Endothelial cell of umbilical vein (primary cell): ENCODE measurements around the gene SRPK2. TPM values are rescaled to one million over a fixed set of nuclear protein-coding genes. Genes with fewer than 3 reads are reported as not detected.

ENCODE experiments used
- BruUV-seq: library from RNA; stranded (reverse); fragments of 400-500 nt; replicated peaks from 2 replicates; lab custom pipeline; 2021; lab: Mats Ljungman, UMichigan
- CTCF ChIA-PET: fragments of 300-600, 350-600 bp; sonication (Branson Sonifier 250); formaldehyde crosslinking; loops from one replicate; lab custom pipeline; 2021; ENCODE audit warnings: antibody characterized with exemption, inconsistent platforms; lab: Charles Lee
- POLR2A ChIA-PET: fragments of 300-600, 350-600 bp; sonication (Branson Sonifier 250); formaldehyde crosslinking; loops from one replicate; lab custom pipeline; 2021; ENCODE audit warnings: antibody characterized with exemption, inconsistent platforms; lab: Charles Lee
- DNase-seq: peaks from one replicate; pipeline ENCODE4 v3.0.0-alpha.2; 2011; ENCODE audit warnings: low read depth, low spot score
- FAIRE-seq: peaks from 2 replicates; lab custom pipeline; 2011; peaks lifted over from hg19 to GRCh38; lab: Jason Lieb, UNC
- H2AFZ ChIP-seq: 2 replicates; pipeline ENCODE4 v1.6.0; 2012; ENCODE audit warnings: low read depth, low read length, control low read depth, inconsistent platforms
- H3K27ac ChIP-seq: 2 replicates; pipeline ENCODE4 v1.5.1; 2011; ENCODE audit warnings: low read depth, mild to moderate bottlenecking, control low read depth, low read length, moderate library complexity; ENCODE audit not compliant: insufficient read depth
- H3K27me3 ChIP-seq, 2 experiments: 2 replicates each; pipeline versions ENCODE4 v1.6.0 to v1.6.1; 2011; ENCODE audit warnings: low read length in 2 of 2, mixed read lengths in 1 of 2; ENCODE audit not compliant: control insufficient read depth in 2 of 2, insufficient read depth in 2 of 2
- H3K36me3 ChIP-seq, 2 experiments: 2 replicates in 1 of 2; 3 replicates in 1 of 2; pipeline ENCODE4 v1.5.1; 2011; ENCODE audit warnings: low read length in 2 of 2, mild to moderate bottlenecking in 1 of 2, moderate library complexity in 1 of 2; ENCODE audit not compliant: control insufficient read depth in 2 of 2, insufficient read depth in 2 of 2; ENCODE audit errors: extremely low read depth in 1 of 2
- H3K4me1 ChIP-seq: 3 replicates; pipeline ENCODE4 v1.5.1; 2011; ENCODE audit warnings: mild to moderate bottlenecking, low read length; ENCODE audit not compliant: control insufficient read depth, insufficient read depth; ENCODE audit errors: extremely low read depth
- H3K4me2 ChIP-seq: 2 replicates; pipeline ENCODE4 v1.6.1; 2011; ENCODE audit warnings: low read length, control low read depth, mixed read lengths; ENCODE audit not compliant: insufficient read depth
- H3K4me3 ChIP-seq, 3 experiments: fragments of 200-600 bp in 1 of 3; sonication (generic), shearing (Covaris generic) in 1 of 3; replicated peaks in 1 of 3; 2 replicates each; pipeline ENCODE4 v1.5.1; 2011 to 2016; ENCODE audit warnings: control low read depth in 3 of 3, low read length in 3 of 3, mild to moderate bottlenecking in 2 of 3, inconsistent platforms in 1 of 3, low read depth in 1 of 3, moderate library complexity in 1 of 3; ENCODE audit not compliant: insufficient read depth in 1 of 3
- H3K79me2 ChIP-seq: 2 replicates; pipeline ENCODE4 v1.6.0; 2012; ENCODE audit warnings: low read length, inconsistent platforms; ENCODE audit not compliant: control insufficient read depth, insufficient read depth
- H3K9ac ChIP-seq: replicated peaks from 2 replicates; pipeline ENCODE3; 2011; ENCODE audit warnings: low read length, control low read depth; ENCODE audit not compliant: insufficient read depth; ENCODE audit errors: extremely low read depth
- H3K9me1 ChIP-seq: replicated peaks from 3 replicates; pipeline ENCODE4 v1.6.0; 2011; ENCODE audit warnings: mild to moderate bottlenecking, low read length; ENCODE audit not compliant: control insufficient read depth, insufficient read depth; ENCODE audit errors: extremely low read depth
- H3K9me3 ChIP-seq: replicated peaks from 2 replicates; pipeline ENCODE4 v1.5.1; 2012; ENCODE audit warnings: low read length, inconsistent platforms; ENCODE audit not compliant: control insufficient read depth, insufficient read depth
- H4K20me1 ChIP-seq: replicated peaks from 2 replicates; pipeline ENCODE3; 2011; ENCODE audit warnings: mild to moderate bottlenecking, low read length; ENCODE audit not compliant: control insufficient read depth, insufficient read depth; ENCODE audit errors: extremely low read depth
- EZH2 ChIP-seq: IDR thresholded peaks from 2 replicates; pipeline ENCODE4 v1.6.1; 2012; ENCODE audit warnings: borderline replicate concordance, low read depth, mild to moderate bottlenecking, moderate library complexity, low read length, inconsistent platforms; ENCODE audit not compliant: severe bottlenecking
- FOS ChIP-seq: IDR thresholded peaks from 2 replicates; pipeline ENCODE4 v1.6.1; 2011; ENCODE audit warnings: mild to moderate bottlenecking, low read length, moderate library complexity, borderline replicate concordance; ENCODE audit not compliant: insufficient read depth
- GATA2 ChIP-seq: IDR thresholded peaks from 2 replicates; pipeline ENCODE4 v1.7.0; 2011; ENCODE audit warnings: low read depth, mild to moderate bottlenecking, moderate library complexity, mixed read lengths, low read length; ENCODE audit not compliant: insufficient read length, insufficient read depth
- JUN ChIP-seq: IDR thresholded peaks from 2 replicates; pipeline ENCODE4 v1.6.1; 2011; ENCODE audit warnings: borderline replicate concordance, low read depth; ENCODE audit not compliant: insufficient read length, insufficient read depth
- MYC ChIP-seq: IDR thresholded peaks from one replicate; pipeline ENCODE4 v1.6.1; 2011; ENCODE audit warnings: mild to moderate bottlenecking, low read depth, low read length
- POLR2A ChIP-seq: IDR thresholded peaks from 2 replicates; pipeline ENCODE4 v1.6.1; 2012; ENCODE audit warnings: low read depth, mild to moderate bottlenecking, control low read depth, low read length
- POLR2AphosphoS5 ChIP-seq: IDR thresholded peaks from 2 replicates; pipeline ENCODE4 v1.6.1; 2012; ENCODE audit warnings: low read depth, mild to moderate bottlenecking, control low read depth, low read length, moderate library complexity; ENCODE audit not compliant: insufficient read depth
- dilution Hi-C: fragments of 300-500 bp; cut with MboI; formaldehyde crosslinking; loops from one replicate; pipeline ENCODE4 v1.15.0; 2019; ENCODE audit warnings: low sequenced_read_pairs; ENCODE audit not compliant: extremely low pct_ligation_motif_present
- intact Hi-C: fragments of 100-400 bp; cut with micrococcal nuclease; formaldehyde crosslinking; loops from one replicate; pipeline ENCODE4 v1.10.0; 2022
- polyA plus RNA-seq, 4 experiments: library from polyadenylated mRNA; depleted of rRNA in 3 of 4; stranded (reverse) in 3 of 4; unstranded in 1 of 4; fragments of >200 nt; gene quantifications; 2 replicates each; pipeline versions ENCODE4 v1.2.1 to v1.2.3, GENCODE V29; 2011 to 2012; ENCODE audit warnings: missing spikeins in 1 of 4
- total RNA-seq: library from RNA; stranded (reverse); gene quantifications from 2 replicates; pipeline ENCODE4 v1.2.3, GENCODE V29; 2021
- TF ChIP-seq, protein P1 (sequence below): IDR thresholded peaks from 2 replicates; pipeline ENCODE4 v1.6.1; 2011; ENCODE audit not compliant: insufficient read depth, insufficient read length
- TF ChIP-seq, protein P2 (sequence below), 2 donors: IDR thresholded peaks; 1 replicate in 1 of 2; 2 replicates in 1 of 2; pipeline ENCODE4 v1.5.1; 2011; ENCODE audit warnings: low read length in 2 of 2, mild to moderate bottlenecking in 2 of 2, moderate library complexity in 2 of 2, control low read depth in 1 of 2, inconsistent platforms in 1 of 2, low read depth in 1 of 2; ENCODE audit not compliant: insufficient read depth in 1 of 2; ENCODE audit errors: extremely low read depth in 1 of 2

SRPK2 gene
- total and polyA plus RNA-seq, 2 donors (not counting 3 experiments of a cell fraction or from before 2014, with no cell fraction given): 13.4 to 55.2 TPM

DNA sequence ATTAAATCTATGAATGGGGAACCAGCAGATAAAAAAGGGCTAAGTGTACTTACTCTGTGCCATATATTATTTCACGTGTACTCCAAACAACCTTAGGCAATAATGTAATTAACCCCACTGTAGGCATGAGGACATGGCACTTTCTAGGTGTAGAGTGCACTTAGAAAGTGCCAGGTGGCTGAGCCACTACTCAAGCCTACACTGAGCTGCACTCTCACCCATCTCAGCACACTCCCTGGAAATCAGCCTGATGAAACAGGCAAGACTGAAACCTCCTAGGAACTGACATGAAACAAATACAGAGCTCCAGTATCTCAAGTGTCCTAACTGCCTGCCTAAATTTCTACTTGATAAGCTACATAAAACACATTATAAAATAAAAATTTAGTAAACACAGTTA, 227.4 kb downstream of the SRPK2 start:
- no peak overlapping the region for H3K4me2 ChIP-seq
- BruUV-seq: no TSS peak
- FAIRE-seq: no peak
- ChIA-PET CTCF (no interaction called here), POLR2A (no interaction called here)
- no peak for DNase-seq
- intact Hi-C loops: no loop called here
- H3K4me1 ChIP-seq: no peaks in the 10 kb centered on the region
- no peaks in the 10 kb centered on the region for H4K20me1 ChIP-seq
- H3K9ac ChIP-seq: no peak overlapping the region
- H3K36me3 ChIP-seq: peaks cover 2 to 4% of the 10 kb centered on the region in 2 experiments
- H3K9me3 ChIP-seq: no peaks in the 10 kb centered on the region
- no peaks in the 10 kb centered on the region for H3K79me2 ChIP-seq
- dilution Hi-C loops: no loop called here
- H3K4me3 ChIP-seq: no peak overlapping the region
- H3K27ac ChIP-seq: no peak overlapping the region
- no peaks in the 10 kb centered on the region for H3K27me3 ChIP-seq
- TF ChIP-seq, protein P1, sequence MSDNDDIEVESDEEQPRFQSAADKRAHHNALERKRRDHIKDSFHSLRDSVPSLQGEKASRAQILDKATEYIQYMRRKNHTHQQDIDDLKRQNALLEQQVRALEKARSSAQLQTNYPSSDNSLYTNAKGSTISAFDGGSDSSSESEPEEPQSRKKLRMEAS: no peak
- TF ChIP-seq EZH2 (no peak), POLR2A (no peak), FOS (no peak), MYC (no peak), JUN (no peak), POLR2AphosphoS5 (no peak), GATA2 (no peak)
- TF ChIP-seq, protein P2, sequence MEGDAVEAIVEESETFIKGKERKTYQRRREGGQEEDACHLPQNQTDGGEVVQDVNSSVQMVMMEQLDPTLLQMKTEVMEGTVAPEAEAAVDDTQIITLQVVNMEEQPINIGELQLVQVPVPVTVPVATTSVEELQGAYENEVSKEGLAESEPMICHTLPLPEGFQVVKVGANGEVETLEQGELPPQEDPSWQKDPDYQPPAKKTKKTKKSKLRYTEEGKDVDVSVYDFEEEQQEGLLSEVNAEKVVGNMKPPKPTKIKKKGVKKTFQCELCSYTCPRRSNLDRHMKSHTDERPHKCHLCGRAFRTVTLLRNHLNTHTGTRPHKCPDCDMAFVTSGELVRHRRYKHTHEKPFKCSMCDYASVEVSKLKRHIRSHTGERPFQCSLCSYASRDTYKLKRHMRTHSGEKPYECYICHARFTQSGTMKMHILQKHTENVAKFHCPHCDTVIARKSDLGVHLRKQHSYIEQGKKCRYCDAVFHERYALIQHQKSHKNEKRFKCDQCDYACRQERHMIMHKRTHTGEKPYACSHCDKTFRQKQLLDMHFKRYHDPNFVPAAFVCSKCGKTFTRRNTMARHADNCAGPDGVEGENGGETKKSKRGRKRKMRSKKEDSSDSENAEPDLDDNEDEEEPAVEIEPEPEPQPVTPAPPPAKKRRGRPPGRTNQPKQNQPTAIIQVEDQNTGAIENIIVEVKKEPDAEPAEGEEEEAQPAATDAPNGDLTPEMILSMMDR (IDR thresholded peaks at IDR 0.05; ENCODE audit: extremely low read depth in 1 of 2, insufficient read depth in 1 of 2, low read depth in 1 of 2, low read length in 2 of 2): no peak
- no peaks in the 10 kb centered on the region for H3K9me1 ChIP-seq
- no peak overlapping the region for H2AFZ ChIP-seq
